ENCODE data around the gene IRGM.

IRGM gene

GRCh38 chr5:150895431-150896428 is 49.4 kb downstream of the IRGM start:
- DNase-seq (ENCODE audit: low read depth), result no peak

All from stimulated activated CD8-positive, alpha-beta memory T cell treated with anti-CD3 and anti-CD28 coated beads, Interleukin-12 subunit alpha, Interleukin-12 subunit beta, amount 100 ng/mL, for 1 hour (primary cell).